Heart left ventricle (tissue), 13 donors: Measurements from ENCODE around the gene CD36.

Experiments
- POLR2A ChIP-seq, 2 donors: fragments of 450-650 bp; IDR thresholded peaks; one replicate each; pipeline ENCODE4 v1.6.1; 2017; ENCODE audit warnings: antibody characterized with exemption in 2 of 2, mild to moderate bottlenecking in 2 of 2, moderate library complexity in 2 of 2
- TF ChIP-seq, protein P1 (sequence below), 12 donors: fragments of 200-600 bp; sonication (generic) in 4 of 12; IDR thresholded peaks; one replicate each; pipeline versions ENCODE4 v1.5.0 to v1.8.0; 2018 to 2022; ENCODE audit warnings: antibody characterized with exemption in 12 of 12, mild to moderate bottlenecking in 5 of 12
- donor health status: ischemic (EF 13 %, LVEDD 7.1; RV severe dilation, severe dysfunction).
- donor health status: DM: no; HTN: yes; CAD: no.
- donor health status: DM: no; HTN: no; CAD: no.
- donor health status: ischemic (EF 25% LVEDD 6.9; RV normal size, moderate dysfunction).
- donor health status: ischemic (EF 25% LVEDD 5.7; RV mildly dilated, moderate dysfunction).
- donor health status: ischemic (EF 35%, LVEDD 5.7; RV mildly dilated, moderate dysfunction).
- donor health status: nonischemic (EF 11% LVEDD 7.7; RV severe dilation, severe dysfunction).
- donor health status: DM: yes; HTN: yes; CAD: no.
- donor health status: PGD.
- donor health status: ischemic (EF 29% LVEDD 5.4; RV normal size, mild dysfunction).
- donor health status: nonischemic (EF 23%, LVEDD 6.1; RV moderate dilation, normal function).

DNA sequence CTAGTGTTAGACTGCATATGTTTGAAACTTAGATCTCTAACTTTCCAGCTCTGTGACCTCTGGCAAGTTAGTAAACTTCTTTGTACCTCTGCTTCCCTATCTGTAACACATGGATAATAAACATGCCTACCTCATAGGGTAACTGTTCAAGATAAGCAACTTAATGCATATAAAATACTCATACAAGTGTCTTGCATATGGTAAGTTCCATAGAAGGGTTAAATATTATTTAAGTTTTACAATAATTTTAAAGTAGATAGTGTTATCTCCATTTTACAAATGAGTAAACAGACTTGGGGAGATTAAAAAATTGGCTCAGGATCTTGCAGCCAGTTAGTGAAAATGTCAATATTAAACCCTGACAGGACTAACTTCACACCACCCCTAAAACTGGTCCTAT is 30.1 kb upstream of the CD36 start:
- TF ChIP-seq, protein P1, sequence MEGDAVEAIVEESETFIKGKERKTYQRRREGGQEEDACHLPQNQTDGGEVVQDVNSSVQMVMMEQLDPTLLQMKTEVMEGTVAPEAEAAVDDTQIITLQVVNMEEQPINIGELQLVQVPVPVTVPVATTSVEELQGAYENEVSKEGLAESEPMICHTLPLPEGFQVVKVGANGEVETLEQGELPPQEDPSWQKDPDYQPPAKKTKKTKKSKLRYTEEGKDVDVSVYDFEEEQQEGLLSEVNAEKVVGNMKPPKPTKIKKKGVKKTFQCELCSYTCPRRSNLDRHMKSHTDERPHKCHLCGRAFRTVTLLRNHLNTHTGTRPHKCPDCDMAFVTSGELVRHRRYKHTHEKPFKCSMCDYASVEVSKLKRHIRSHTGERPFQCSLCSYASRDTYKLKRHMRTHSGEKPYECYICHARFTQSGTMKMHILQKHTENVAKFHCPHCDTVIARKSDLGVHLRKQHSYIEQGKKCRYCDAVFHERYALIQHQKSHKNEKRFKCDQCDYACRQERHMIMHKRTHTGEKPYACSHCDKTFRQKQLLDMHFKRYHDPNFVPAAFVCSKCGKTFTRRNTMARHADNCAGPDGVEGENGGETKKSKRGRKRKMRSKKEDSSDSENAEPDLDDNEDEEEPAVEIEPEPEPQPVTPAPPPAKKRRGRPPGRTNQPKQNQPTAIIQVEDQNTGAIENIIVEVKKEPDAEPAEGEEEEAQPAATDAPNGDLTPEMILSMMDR (IDR thresholded peaks at IDR 0.05) = no peak
- TF ChIP-seq POLR2A (IDR thresholded peaks at IDR 0.05) = no peak
